Liver (tissue), 9 donors: ENCODE measurements around the gene CLTRN. TPM values are rescaled to one million over a fixed set of nuclear protein-coding genes. Genes with fewer than 3 reads are reported as not detected.

Experiments used
- DNase-seq: peaks from one replicate; pipeline ENCODE4 v3.0.0-alpha.2; 2017; ENCODE audit warnings: low spot score
- H3K27ac ChIP-seq, 2 donors: one replicate each; pipeline ENCODE4 v1.7.0; 2013; ENCODE audit warnings: inconsistent platforms in 2 of 2, low read length in 2 of 2, control low read depth in 1 of 2, low read depth in 1 of 2, mild to moderate bottlenecking in 1 of 2
- H3K27me3 ChIP-seq, 4 donors: one replicate each; pipeline versions ENCODE4 v1.6.1 to v1.7.0; 2013; ENCODE audit warnings: low read length in 3 of 4, inconsistent platforms in 1 of 4, mild to moderate bottlenecking in 1 of 4, moderate library complexity in 1 of 4; ENCODE audit not compliant: control insufficient read depth in 4 of 4, insufficient read depth in 4 of 4
- H3K36me3 ChIP-seq, 4 donors: one replicate each; pipeline versions ENCODE4 v1.6.1 to v1.7.0; 2013; ENCODE audit warnings: low read length in 3 of 4, mild to moderate bottlenecking in 3 of 4, low read depth in 1 of 4, moderate library complexity in 1 of 4; ENCODE audit not compliant: control insufficient read depth in 4 of 4, insufficient read depth in 3 of 4
- H3K4me1 ChIP-seq, 4 donors: one replicate each; pipeline versions ENCODE4 v1.6.1 to v1.7.0; 2013; ENCODE audit warnings: low read length in 3 of 4, mild to moderate bottlenecking in 3 of 4, moderate library complexity in 1 of 4; ENCODE audit not compliant: control insufficient read depth in 4 of 4, insufficient read depth in 4 of 4
- H3K4me3 ChIP-seq, 3 donors: one replicate each; pipeline versions ENCODE4 v1.6.1 to v1.7.0; 2013; ENCODE audit warnings: low read length in 3 of 3, control low read depth in 1 of 3, low read depth in 1 of 3, mild to moderate bottlenecking in 1 of 3
- H3K9ac ChIP-seq, 2 donors: one replicate each; pipeline ENCODE4 v1.7.0; 2013; ENCODE audit warnings: low read length in 2 of 2, mild to moderate bottlenecking in 2 of 2, moderate library complexity in 2 of 2, control low read depth in 1 of 2, low read depth in 1 of 2
- H3K9me3 ChIP-seq, 4 donors: one replicate each; pipeline versions ENCODE4 v1.6.1 to v1.7.0; 2013; ENCODE audit warnings: low read length in 3 of 4; ENCODE audit not compliant: control insufficient read depth in 4 of 4
- EGR1 ChIP-seq, 2 donors: IDR thresholded peaks; 2 replicates each; pipeline ENCODE4 v1.6.1; 2016 to 2018; ENCODE audit warnings: antibody characterized with exemption in 2 of 2, low read depth in 2 of 2
- FOXA1 ChIP-seq: IDR thresholded peaks from 2 replicates; pipeline ENCODE4 v1.6.1; 2016; ENCODE audit warnings: antibody characterized with exemption
- FOXA2 ChIP-seq: IDR thresholded peaks from 2 replicates; pipeline ENCODE4 v1.6.1; 2016; ENCODE audit warnings: antibody characterized with exemption
- GABPA ChIP-seq, 2 donors: IDR thresholded peaks in 1 of 2; conservative IDR thresholded peaks in 1 of 2; 2 replicates each; pipeline ENCODE4 v1.6.1; 2016; ENCODE audit warnings: antibody characterized with exemption in 2 of 2, mild to moderate bottlenecking in 1 of 2, moderate library complexity in 1 of 2
- HNF4A ChIP-seq, 2 donors: conservative IDR thresholded peaks; 2 replicates each; pipeline ENCODE4 v1.6.1; 2016; ENCODE audit warnings: antibody characterized with exemption in 2 of 2, mild to moderate bottlenecking in 2 of 2
- HNF4G ChIP-seq: IDR thresholded peaks from 2 replicates; pipeline ENCODE4 v1.6.1; 2016; ENCODE audit warnings: antibody characterized with exemption
- JUND ChIP-seq, 2 donors: IDR thresholded peaks; 2 replicates each; pipeline ENCODE4 v1.6.1; 2016; ENCODE audit warnings: antibody characterized with exemption in 2 of 2
- NR2F2 ChIP-seq: IDR thresholded peaks from 2 replicates; pipeline ENCODE4 v1.6.1; 2016; ENCODE audit warnings: antibody characterized with exemption
- RAD21 ChIP-seq, 2 donors: IDR thresholded peaks; 2 replicates each; pipeline ENCODE4 v1.6.1; 2016; ENCODE audit warnings: antibody characterized with exemption in 2 of 2, mild to moderate bottlenecking in 2 of 2
- RXRA ChIP-seq, 2 donors: IDR thresholded peaks; 2 replicates each; pipeline ENCODE4 v1.6.1; 2017 to 2018; ENCODE audit warnings: antibody characterized with exemption in 2 of 2, mild to moderate bottlenecking in 1 of 2
- SP1 ChIP-seq: IDR thresholded peaks from 2 replicates; pipeline ENCODE4 v1.6.1; 2018; ENCODE audit warnings: antibody characterized with exemption, mild to moderate bottlenecking
- TAF1 ChIP-seq: conservative IDR thresholded peaks from 2 replicates; pipeline ENCODE4 v1.6.1; 2016; ENCODE audit warnings: antibody characterized with exemption, mild to moderate bottlenecking
- YY1 ChIP-seq: IDR thresholded peaks from 2 replicates; pipeline ENCODE4 v1.6.1; 2016; ENCODE audit warnings: antibody characterized with exemption, mild to moderate bottlenecking
- WGBS: extraction: QIAGEN DNeasy Blood & Tissue Kit; methylation state at CpG from one replicate; pipeline ENCODE4 v1.1.7; 2013; 5-methylcytosine and 5-hydroxymethylcytosine counted together
- polyA plus RNA-seq, 2 donors: library from polyadenylated mRNA; stranded (reverse) in 1 of 2; unstranded in 1 of 2; fragments of 200-250 nt in 1 of 2; fragments of >200 nt in 1 of 2; fragmentation: Nextera tagmentation in 1 of 2; extraction: Ambion mirVana in 1 of 2; gene quantifications; one replicate each; pipeline versions ENCODE4 v1.2.1 to v1.2.3, GENCODE V29; 2013 to 2015
- total RNA-seq, 2 donors: library from RNA; depleted of rRNA; stranded (reverse); fragments of >200 nt; gene quantifications; one replicate each; pipeline ENCODE4 v1.2.3, GENCODE V29; 2014
- TF ChIP-seq, protein P1 (sequence below): IDR thresholded peaks from 2 replicates; pipeline ENCODE4 v1.6.1; 2016; ENCODE audit warnings: antibody characterized with exemption
- TF ChIP-seq, protein P2 (sequence below): fragments of 150-350 bp; IDR thresholded peaks from 2 replicates; pipeline ENCODE4 v1.5.1; 2017; ENCODE audit warnings: improper control_type of control experiment, low read depth, low read length; ENCODE audit not compliant: missing input control
- TF ChIP-seq, protein P3 (sequence below): IDR thresholded peaks from 2 replicates; pipeline ENCODE4 v1.6.1; 2016; ENCODE audit warnings: antibody characterized with exemption
- TF ChIP-seq, protein P4 (sequence below): IDR thresholded peaks from 2 replicates; pipeline ENCODE4 v1.6.1; 2016; ENCODE audit warnings: antibody characterized with exemption
- TF ChIP-seq, protein P5 (sequence below): IDR thresholded peaks from 2 replicates; pipeline ENCODE4 v1.6.1; 2016; ENCODE audit warnings: antibody characterized with exemption, mild to moderate bottlenecking
- donor health status: healthy.
- donor health status: healthy.
- donor health status: healthy.
- donor health status: healthy.
- donor health status: healthy.

CLTRN gene
- total and polyA plus RNA-seq, 4 donors = 1.5 to 11.0 (median 5.0) TPM

DNA sequence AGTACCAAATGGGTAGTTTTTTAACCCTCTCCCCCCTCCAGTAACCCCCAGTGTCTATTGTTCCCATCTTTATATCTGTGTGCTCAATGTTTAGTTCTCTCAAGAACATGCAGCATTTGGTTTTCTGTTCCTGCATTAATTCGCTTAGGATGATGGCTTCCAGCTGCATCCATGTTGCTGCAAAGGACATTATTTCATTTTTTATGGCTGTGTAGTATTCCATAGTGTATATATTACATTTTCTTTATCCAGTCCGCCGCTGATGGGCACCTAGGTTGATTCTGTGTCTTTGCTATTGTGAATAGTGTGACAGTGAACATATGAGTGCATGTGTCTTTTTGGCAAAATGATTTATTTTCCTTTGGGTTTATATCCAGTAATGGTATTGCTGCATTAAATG is 31.9 kb upstream of the CLTRN start:
- Histone ChIP-seq H3K4me1 (no peaks in the 10 kb centered on the region), H3K36me3 (peaks cover 2 to 21% (median 11%) of the 10 kb centered on the region in 4 donors), H3K4me3 (no peak overlapping the region), H3K9me3 (no peaks in the 10 kb centered on the region), H3K27ac (no peak overlapping the region), H3K27me3 (no peaks in the 10 kb centered on the region), H3K9ac (no peak overlapping the region)
- over 99% methylated on average over 3 of the region's 3 CpGs for WGBS
- TF ChIP-seq, protein P1, sequence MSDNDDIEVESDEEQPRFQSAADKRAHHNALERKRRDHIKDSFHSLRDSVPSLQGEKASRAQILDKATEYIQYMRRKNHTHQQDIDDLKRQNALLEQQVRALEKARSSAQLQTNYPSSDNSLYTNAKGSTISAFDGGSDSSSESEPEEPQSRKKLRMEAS = no peak
- no peak for TF ChIP-seq RAD21 (IDR thresholded peaks at IDR 0.05)
- TF ChIP-seq HNF4A (conservative IDR thresholded peaks at IDR 0.05) = no peak
- TF ChIP-seq, protein P2, sequence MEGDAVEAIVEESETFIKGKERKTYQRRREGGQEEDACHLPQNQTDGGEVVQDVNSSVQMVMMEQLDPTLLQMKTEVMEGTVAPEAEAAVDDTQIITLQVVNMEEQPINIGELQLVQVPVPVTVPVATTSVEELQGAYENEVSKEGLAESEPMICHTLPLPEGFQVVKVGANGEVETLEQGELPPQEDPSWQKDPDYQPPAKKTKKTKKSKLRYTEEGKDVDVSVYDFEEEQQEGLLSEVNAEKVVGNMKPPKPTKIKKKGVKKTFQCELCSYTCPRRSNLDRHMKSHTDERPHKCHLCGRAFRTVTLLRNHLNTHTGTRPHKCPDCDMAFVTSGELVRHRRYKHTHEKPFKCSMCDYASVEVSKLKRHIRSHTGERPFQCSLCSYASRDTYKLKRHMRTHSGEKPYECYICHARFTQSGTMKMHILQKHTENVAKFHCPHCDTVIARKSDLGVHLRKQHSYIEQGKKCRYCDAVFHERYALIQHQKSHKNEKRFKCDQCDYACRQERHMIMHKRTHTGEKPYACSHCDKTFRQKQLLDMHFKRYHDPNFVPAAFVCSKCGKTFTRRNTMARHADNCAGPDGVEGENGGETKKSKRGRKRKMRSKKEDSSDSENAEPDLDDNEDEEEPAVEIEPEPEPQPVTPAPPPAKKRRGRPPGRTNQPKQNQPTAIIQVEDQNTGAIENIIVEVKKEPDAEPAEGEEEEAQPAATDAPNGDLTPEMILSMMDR = no peak
- TF ChIP-seq RXRA (IDR thresholded peaks at IDR 0.05) = no peak
- no peak for TF ChIP-seq EGR1 (IDR thresholded peaks at IDR 0.05; ENCODE audit: low read depth in 2 of 2)
- TF ChIP-seq JUND (IDR thresholded peaks at IDR 0.05) = no peak
- TF ChIP-seq, protein P3, sequence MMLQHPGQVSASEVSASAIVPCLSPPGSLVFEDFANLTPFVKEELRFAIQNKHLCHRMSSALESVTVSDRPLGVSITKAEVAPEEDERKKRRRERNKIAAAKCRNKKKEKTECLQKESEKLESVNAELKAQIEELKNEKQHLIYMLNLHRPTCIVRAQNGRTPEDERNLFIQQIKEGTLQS = no peak
- TF ChIP-seq FOXA2 = no peak
- TF ChIP-seq SP1 = no peak
- no peak for TF ChIP-seq TAF1
- no peak for TF ChIP-seq NR2F2
- TF ChIP-seq, protein P4, sequence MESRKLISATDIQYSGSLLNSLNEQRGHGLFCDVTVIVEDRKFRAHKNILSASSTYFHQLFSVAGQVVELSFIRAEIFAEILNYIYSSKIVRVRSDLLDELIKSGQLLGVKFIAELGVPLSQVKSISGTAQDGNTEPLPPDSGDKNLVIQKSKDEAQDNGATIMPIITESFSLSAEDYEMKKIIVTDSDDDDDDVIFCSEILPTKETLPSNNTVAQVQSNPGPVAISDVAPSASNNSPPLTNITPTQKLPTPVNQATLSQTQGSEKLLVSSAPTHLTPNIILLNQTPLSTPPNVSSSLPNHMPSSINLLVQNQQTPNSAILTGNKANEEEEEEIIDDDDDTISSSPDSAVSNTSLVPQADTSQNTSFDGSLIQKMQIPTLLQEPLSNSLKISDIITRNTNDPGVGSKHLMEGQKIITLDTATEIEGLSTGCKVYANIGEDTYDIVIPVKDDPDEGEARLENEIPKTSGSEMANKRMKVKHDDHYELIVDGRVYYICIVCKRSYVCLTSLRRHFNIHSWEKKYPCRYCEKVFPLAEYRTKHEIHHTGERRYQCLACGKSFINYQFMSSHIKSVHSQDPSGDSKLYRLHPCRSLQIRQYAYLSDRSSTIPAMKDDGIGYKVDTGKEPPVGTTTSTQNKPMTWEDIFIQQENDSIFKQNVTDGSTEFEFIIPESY = no peak
- no peak for TF ChIP-seq FOXA1
- TF ChIP-seq, protein P5, sequence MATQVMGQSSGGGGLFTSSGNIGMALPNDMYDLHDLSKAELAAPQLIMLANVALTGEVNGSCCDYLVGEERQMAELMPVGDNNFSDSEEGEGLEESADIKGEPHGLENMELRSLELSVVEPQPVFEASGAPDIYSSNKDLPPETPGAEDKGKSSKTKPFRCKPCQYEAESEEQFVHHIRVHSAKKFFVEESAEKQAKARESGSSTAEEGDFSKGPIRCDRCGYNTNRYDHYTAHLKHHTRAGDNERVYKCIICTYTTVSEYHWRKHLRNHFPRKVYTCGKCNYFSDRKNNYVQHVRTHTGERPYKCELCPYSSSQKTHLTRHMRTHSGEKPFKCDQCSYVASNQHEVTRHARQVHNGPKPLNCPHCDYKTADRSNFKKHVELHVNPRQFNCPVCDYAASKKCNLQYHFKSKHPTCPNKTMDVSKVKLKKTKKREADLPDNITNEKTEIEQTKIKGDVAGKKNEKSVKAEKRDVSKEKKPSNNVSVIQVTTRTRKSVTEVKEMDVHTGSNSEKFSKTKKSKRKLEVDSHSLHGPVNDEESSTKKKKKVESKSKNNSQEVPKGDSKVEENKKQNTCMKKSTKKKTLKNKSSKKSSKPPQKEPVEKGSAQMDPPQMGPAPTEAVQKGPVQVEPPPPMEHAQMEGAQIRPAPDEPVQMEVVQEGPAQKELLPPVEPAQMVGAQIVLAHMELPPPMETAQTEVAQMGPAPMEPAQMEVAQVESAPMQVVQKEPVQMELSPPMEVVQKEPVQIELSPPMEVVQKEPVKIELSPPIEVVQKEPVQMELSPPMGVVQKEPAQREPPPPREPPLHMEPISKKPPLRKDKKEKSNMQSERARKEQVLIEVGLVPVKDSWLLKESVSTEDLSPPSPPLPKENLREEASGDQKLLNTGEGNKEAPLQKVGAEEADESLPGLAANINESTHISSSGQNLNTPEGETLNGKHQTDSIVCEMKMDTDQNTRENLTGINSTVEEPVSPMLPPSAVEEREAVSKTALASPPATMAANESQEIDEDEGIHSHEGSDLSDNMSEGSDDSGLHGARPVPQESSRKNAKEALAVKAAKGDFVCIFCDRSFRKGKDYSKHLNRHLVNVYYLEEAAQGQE = no peak
- no peak for TF ChIP-seq YY1
- TF ChIP-seq GABPA (IDR thresholded peaks at IDR 0.05 in 1 of 2, conservative IDR thresholded peaks at IDR 0.05 in 1 of 2) = no peak
- TF ChIP-seq HNF4G = no peak
- DNase-seq = no peak
